Vagina (tissue), 2 donors: ENCODE data around the gene FOXE1.

ENCODE experiments used
- POLR2AphosphoS5 ChIP-seq, 2 donors: sonication (generic); formaldehyde crosslinking; IDR thresholded peaks; one replicate each; pipeline ENCODE4 v1.9.0; 2017; ENCODE audit warnings: antibody characterized with exemption in 2 of 2, mild to moderate bottlenecking in 2 of 2, low read depth in 1 of 2; ENCODE audit not compliant: insufficient read depth in 1 of 2
- TF ChIP-seq, protein P1 (sequence below), 3 experiments: fragments of 450-650 bp in 2 of 3; fragments of 200-600 bp in 1 of 3; sonication (generic) in 1 of 3; IDR thresholded peaks; one replicate each; pipeline ENCODE4 v1.5.1; 2017 to 2019; ENCODE audit warnings: antibody characterized with exemption in 3 of 3, mild to moderate bottlenecking in 2 of 3, moderate library complexity in 2 of 3

GRCh38 chr9:97858393-97858713, 5.3 kb downstream of the FOXE1 start:
- TF ChIP-seq POLR2AphosphoS5 (IDR thresholded peaks at IDR 0.05; ENCODE audit: insufficient read depth in 1 of 2, low read depth in 1 of 2): no peak
- TF ChIP-seq, protein P1, sequence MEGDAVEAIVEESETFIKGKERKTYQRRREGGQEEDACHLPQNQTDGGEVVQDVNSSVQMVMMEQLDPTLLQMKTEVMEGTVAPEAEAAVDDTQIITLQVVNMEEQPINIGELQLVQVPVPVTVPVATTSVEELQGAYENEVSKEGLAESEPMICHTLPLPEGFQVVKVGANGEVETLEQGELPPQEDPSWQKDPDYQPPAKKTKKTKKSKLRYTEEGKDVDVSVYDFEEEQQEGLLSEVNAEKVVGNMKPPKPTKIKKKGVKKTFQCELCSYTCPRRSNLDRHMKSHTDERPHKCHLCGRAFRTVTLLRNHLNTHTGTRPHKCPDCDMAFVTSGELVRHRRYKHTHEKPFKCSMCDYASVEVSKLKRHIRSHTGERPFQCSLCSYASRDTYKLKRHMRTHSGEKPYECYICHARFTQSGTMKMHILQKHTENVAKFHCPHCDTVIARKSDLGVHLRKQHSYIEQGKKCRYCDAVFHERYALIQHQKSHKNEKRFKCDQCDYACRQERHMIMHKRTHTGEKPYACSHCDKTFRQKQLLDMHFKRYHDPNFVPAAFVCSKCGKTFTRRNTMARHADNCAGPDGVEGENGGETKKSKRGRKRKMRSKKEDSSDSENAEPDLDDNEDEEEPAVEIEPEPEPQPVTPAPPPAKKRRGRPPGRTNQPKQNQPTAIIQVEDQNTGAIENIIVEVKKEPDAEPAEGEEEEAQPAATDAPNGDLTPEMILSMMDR (IDR thresholded peaks at IDR 0.05): no peak
